GM18870 (cell line): ENCODE measurements around the gene UNG.

ENCODE experiments used
- ATAC-seq: cut with Tn5 transposase; IDR thresholded peaks from one replicate; pipeline ENCODE4 v1.9.1; 2021; ENCODE audit warnings: moderate library complexity; ENCODE audit not compliant: unreplicated experiment

The UNG gene

DNA sequence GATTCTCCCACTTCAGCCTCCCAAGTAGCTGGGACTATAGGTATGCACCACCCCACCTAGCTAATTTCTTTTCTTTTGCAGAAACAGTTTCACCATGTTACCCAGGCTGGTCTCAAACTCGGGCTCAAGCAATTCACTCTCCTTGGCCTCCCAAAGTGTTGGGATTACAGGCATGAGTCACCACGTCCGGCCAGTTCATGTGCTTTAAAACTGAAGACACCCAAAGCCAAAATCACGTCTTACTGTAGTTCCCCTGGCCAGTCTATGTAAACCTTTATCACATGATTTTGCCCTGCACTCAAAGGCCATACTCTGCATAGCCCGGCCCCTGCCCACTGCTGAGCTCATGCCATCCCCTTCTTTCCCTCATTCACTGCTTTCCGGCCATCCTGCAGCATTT lies 8.6 kb upstream of the UNG start:
- ATAC-seq = no peak

DNA sequence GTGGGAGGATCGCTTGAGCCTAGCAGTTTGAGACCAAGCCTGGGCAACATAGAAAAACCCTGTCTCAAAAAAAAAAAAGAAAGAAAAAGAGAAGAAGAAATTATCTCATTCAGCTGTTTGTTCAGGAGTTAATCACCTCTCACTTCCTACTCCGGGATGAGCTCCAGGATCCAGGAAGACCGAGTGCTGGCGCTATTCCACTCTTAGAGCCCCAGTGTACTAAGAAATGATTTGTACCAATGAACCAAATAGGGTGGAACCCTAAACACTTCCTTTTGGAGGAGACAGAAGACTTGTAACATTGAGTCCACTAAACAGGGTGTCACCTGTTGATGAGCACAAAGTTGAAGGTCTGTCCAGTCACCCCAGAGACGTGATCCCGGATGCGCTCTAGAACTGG lies 7.7 kb upstream of the UNG start:
- no peak for ATAC-seq

DNA sequence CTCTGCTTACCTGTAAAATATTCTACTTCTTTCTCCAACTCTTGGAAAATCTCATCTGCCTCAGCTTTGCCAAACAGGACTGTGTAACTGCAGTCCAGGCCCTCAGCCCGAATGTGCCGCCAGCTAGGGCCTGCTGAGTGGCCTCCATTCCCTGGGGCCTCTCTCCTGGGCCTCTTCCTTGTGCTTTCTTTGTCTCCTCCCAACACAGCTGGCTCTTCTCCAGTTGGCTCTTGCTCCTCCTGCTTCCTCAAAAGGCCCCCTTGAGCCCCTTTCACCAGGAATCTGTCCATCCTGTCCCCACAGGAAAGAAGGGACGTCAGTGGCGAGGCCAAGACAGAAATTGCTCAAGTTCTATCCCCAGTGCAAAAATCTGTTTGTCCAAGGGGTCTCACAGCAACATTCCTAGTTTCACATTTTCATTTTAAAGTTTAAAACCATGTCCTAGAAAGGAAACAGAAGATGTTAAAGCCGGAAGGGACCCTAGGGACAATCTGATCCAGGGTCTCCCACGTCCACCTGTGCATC lies 4.8 kb upstream of the UNG start:
- no peak for ATAC-seq

DNA sequence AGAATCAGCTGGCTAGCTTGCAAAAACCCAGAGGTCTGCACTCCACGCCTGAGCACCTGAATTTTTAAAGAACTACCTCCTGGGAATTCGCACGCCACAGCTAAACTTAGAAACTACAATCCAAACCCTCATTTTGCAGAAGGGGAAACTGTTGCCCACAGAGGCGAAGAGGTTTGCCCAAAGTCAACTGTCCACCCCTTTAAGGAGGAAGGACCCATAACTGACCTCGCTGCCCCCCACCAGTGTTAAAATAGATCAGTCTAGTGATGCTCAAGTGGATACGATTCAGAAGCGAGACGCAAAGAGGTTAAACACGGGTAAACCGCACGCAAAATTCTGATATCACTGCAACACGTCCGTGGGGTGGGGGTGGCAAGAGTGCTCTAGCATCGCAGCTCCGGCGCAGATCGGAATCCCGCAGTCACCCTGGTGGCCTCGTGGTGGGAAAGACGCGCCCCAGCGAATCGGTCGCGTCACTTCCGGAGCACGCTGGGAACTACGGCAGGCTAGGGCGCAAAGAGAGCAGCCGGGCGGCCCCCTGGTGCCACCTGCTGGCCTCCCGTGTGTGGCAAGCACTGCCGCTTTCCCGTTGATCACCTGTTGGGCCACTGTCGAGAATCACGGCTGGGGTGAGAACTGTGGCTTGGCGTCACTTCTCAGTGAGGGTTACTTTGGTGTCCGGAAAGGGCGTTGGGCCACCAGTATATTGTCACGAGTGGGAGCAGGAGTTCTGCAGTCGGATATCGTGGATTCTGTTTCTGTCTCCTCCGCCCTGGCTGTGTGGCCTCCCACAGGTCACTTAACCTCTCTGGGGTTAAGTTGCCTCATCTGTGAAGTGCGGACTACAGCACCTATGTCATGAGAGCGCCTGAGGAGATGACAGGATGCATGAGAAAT lies 4.1 kb upstream of the UNG start, which contains the start of gene ALKBH2:
ALKBH2 (minus strand) TSS at position 451 of the 897 bp plus-strand sequence. CDS start 686 bp downstream, outside the sequence.
- peak; percentile 38 for ATAC-seq

DNA sequence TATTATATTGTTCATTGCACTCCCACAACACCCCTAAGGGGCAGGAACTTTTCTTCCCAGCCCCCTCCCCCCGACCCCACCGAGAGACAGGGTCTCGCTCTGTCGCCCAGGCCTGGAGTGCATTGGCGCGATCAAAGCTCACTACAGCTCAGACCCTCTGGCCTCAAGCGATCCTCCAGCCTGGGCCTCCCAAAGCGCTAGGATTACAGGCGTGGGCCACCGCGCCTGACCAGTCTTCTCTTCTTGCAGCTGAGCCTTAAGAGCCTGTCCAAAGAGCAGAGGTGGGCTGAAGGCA lies 310 bp upstream of the UNG start:
- no peak for ATAC-seq

- peak; percentile 31 for ATAC-seq
These were observed 797 bp downstream of the UNG start for GRCh38 chr12:109098183-109098604.

DNA sequence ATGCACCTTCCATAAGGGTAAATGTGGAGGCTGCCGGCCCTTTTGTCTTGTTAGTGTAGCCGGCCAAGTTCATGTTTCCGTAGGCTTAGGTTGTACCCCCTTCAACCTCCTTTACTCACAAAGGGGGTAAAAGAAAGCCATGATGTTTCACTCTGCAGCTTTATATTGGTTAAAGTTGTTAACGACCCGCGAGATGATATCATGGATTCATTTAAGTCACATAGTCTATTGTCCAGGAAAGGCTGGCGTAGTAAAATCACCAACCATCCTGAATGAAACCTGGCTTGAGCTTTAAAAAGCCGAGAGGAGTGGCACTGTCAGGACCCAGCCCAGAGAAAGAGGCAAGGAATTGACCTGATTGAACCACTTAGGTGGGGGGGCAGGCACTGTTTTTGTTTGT lies 1.3 kb downstream of the UNG start:
- ATAC-seq = no peak

DNA sequence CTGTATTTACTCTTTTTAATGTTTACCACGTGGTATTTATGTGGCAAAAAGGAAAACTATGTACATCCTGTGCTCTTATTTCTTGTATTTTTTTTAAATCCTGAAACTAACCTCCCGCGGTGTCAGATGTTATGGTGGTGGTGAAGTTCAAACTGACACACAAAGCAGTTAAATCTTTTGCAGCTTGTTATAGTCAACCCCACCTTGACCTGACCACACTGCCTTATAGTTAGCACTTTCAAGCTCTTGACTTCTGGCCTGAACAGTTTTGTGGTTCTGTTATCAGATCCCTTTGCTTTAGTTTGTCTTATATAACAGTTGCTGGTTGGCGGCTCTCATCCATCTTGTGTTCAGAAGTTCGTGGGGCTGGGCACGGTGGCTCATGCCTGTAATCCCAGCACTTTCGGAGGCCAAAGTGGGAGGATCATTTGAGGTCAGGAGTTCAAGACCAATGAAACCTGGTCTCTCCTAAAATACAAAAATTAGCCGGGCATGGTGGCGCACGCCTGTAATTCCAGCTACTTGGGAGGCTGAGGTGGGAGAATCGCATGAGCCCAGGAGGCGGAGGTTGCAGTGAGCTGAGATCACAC lies 2.1 kb downstream of the UNG start:
- no peak for ATAC-seq

DNA sequence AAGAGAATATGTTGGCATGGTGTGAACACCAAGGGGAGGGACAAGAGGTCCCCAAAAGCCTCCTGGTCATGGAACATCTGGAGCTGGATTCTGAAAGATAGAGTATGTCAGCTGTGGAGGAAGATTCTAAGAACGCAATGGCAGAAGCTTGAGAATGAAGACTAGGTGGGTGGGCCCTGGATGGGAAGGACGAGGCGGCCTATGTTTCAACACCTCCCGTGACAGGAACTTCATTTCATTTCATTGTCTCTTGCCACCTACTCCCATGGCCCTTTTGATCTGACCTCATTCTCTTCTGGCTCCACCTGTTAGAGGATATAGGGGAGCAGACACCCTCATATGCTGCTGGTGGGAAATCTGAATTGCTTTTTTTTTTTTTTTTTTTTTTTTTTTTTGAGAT lies 3.3 kb downstream of the UNG start:
- ATAC-seq = no peak

DNA sequence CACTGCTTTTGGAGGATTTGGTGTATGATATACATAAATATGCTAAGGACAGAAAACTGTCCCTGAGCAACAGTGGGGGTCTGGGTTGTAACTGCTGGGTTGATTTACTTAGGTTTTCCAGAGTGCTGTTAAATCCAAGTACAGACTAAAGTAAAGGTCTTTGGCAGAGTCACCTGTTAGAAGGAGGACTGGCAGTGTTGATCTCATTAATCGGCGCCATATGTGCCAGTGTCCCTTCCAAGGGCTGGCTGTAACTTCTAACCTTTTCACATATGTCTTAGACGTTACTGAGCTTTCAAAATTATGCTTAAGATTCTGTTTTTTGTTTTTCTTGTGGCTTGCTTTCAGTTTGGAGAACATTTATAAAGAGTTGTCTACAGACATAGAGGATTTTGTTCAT lies 5.1 kb downstream of the UNG start:
- ATAC-seq = no peak

DNA sequence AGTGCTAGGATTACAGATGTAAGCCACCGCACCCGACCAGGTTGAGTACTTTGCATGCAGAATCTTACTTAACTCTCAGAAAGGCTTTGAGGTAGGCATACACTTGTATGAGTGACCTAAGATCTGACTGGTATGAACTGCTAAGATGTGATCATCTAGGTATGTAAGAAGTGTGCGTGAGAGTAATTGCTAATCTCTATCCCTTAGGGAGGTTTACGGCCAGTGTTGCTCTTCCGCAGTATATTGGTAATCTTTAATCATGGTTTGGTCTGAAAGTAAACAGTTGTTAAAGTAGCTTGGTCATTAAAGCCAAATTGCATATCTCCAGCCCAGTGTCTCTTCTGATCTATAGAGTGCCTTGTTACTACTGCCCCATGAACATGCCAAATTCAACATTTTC lies 7.8 kb downstream of the UNG start:
- ATAC-seq = no peak

DNA sequence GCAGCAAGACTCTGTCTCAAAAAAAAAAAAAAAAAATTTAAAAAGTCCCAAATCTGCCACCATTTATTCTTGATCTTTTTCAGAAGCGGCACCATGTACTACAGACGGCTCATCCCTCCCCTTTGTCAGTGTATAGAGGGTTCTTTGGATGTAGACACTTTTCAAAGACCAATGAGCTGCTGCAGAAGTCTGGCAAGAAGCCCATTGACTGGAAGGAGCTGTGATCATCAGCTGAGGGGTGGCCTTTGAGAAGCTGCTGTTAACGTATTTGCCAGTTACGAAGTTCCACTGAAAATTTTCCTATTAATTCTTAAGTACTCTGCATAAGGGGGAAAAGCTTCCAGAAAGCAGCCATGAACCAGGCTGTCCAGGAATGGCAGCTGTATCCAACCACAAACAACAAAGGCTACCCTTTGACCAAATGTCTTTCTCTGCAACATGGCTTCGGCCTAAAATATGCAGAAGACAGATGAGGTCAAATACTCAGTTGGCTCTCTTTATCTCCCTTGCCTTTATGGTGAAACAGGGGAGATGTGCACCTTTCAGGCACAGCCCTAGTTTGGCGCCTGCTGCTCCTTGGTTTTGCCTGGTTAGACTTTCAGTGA lies 12.5 kb downstream of the UNG start:
- ATAC-seq = no peak

- ATAC-seq = no peak
These were observed 13.6 kb downstream of the UNG start for GRCh38 chr12:109110988-109111495.

- ATAC-seq = no peak
These were observed 15.5 kb downstream of the UNG start for GRCh38 chr12:109112720-109113465.

- ATAC-seq = no peak
These were observed 16.4 kb downstream of the UNG start for GRCh38 chr12:109113661-109114321.

- no peak for ATAC-seq
These were observed 17.2 kb downstream of the UNG start for GRCh38 chr12:109114644-109115043.

DNA sequence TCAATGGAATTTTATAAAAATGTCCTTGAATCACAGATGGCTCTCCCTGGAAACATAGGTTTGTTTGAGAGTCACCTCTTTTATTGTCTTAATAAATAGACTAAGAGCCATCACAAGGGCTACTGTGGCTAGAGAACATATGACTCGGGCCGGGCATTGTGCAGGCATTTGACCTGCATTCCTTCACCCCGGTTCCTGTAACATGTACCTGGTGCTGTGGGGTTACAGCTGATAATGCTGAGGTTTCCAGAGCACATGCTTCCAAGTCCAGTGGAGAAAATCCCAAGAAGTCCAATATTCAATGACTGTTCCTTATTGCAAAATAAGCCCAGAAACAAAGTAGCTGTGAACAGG lies 18.0 kb downstream of the UNG start:
- ATAC-seq = no peak

- no peak for ATAC-seq
These were observed 18.6 kb downstream of the UNG start, which contains the start of gene ACACB for GRCh38 chr12:109115758-109116610. TSS of gene ACACB (plus strand) at chr12:109116587. CDS start at chr12:109139406, 22,819 bp downstream.

GRCh38 chr12:109116611-109116949 lies 19.2 kb downstream of the UNG start:
- no peak for ATAC-seq

DNA sequence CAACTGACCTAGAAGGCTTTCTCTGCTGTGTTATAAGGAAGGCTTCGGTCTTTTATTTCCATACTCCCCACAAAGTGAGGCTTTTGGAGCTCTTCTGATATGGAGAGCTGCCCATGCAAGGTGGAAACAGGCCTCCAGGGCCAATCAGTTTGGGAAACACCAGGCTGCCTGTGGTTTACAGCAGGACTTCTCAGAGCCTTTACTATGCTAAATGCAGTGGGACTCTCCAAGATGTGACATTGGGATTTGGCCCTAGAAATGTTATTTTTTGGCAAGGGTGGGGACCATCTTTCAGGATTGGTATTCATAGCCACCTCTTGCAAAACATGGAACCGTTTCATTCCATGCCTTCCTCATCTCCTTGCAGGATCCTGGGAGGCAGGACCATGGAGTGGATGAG lies 22.7 kb downstream of the UNG start:
- ATAC-seq = no peak
